Hepatocyte (in vitro differentiated cells): Measurements from ENCODE around the gene REM2. TPM values are rescaled to one million over a fixed set of nuclear protein-coding genes. Genes with fewer than 3 reads are reported as not detected.

Source experiments
- DNase-seq: peaks from one replicate; pipeline ENCODE4 v3.0.0-alpha.2; 2016; ENCODE audit warnings: low spot score
- H2AFZ ChIP-seq: fragments of 200-600 bp; sonication (generic); 2 replicates; pipeline ENCODE4 v1.6.0; 2016; ENCODE audit warnings: antibody characterized with exemption, mild to moderate bottlenecking
- H3K27ac ChIP-seq: fragments of 200-600 bp; sonication (generic); 2 replicates; pipeline ENCODE4 v1.5.1; 2016; ENCODE audit warnings: mild to moderate bottlenecking
- H3K27me3 ChIP-seq: fragments of 200-600 bp; sonication (generic); 2 replicates; pipeline ENCODE4 v1.6.1; 2016
- H3K36me3 ChIP-seq: fragments of 200-600 bp; sonication (generic); replicated peaks from 2 replicates; pipeline ENCODE4 v1.5.1; 2016; ENCODE audit warnings: low read depth; ENCODE audit not compliant: insufficient read depth
- H3K4me1 ChIP-seq: fragments of 200-600 bp; sonication (generic); 2 replicates; pipeline ENCODE4 v1.5.1; 2016; ENCODE audit warnings: mild to moderate bottlenecking, moderate library complexity; ENCODE audit not compliant: insufficient read depth
- H3K4me2 ChIP-seq: fragments of 200-600 bp; sonication (generic); 2 replicates; pipeline ENCODE4 v1.6.0; 2016
- H3K4me3 ChIP-seq: fragments of 200-600 bp; sonication (generic); 2 replicates; pipeline ENCODE4 v1.5.1; 2016; ENCODE audit warnings: mild to moderate bottlenecking
- H3K79me2 ChIP-seq: fragments of 200-600 bp; sonication (generic); 2 replicates; pipeline ENCODE4 v1.6.0; 2017; ENCODE audit warnings: mild to moderate bottlenecking
- H3K9me2 ChIP-seq: fragments of 200-600 bp; sonication (generic); replicated peaks from 2 replicates; pipeline ENCODE4 v1.6.0; 2017; ENCODE audit warnings: mild to moderate bottlenecking; ENCODE audit not compliant: insufficient read depth
- H3K9me3 ChIP-seq: fragments of 200-600 bp; sonication (generic); 2 replicates; pipeline ENCODE4 v1.5.1; 2016; ENCODE audit warnings: low read depth, mild to moderate bottlenecking
- H4K20me1 ChIP-seq: fragments of 200-600 bp; sonication (generic); 2 replicates; pipeline ENCODE4 v1.6.0; 2016; ENCODE audit warnings: mild to moderate bottlenecking; ENCODE audit not compliant: insufficient read depth, poor library complexity, severe bottlenecking
- CTCF ChIP-seq: fragments of 200-600 bp; sonication (generic); IDR thresholded peaks from 2 replicates; pipeline ENCODE4 v1.5.1; 2016; ENCODE audit warnings: antibody characterized with exemption, mild to moderate bottlenecking; ENCODE audit not compliant: poor library complexity
- EZH2 ChIP-seq: fragments of 200-600 bp; sonication (generic); IDR thresholded peaks from 2 replicates; pipeline ENCODE4 v1.6.1; 2016; ENCODE audit warnings: antibody characterized with exemption, mild to moderate bottlenecking, borderline replicate concordance
- EZH2phosphoT487 ChIP-seq: fragments of 200-600 bp; sonication (generic); IDR thresholded peaks from one replicate; pipeline ENCODE4 v1.6.1; 2018; ENCODE audit warnings: antibody characterized with exemption, mild to moderate bottlenecking, low read depth, moderate library complexity; ENCODE audit not compliant: unreplicated experiment, severe bottlenecking
- WGBS: methylation state at CpG from one replicate; pipeline ENCODE4 v1.1.6; 2016; ENCODE audit warnings: low lambda C conversion rate; ENCODE audit errors: missing lambda C conversion rate; 5-methylcytosine and 5-hydroxymethylcytosine counted together
- polyA plus RNA-seq: library from polyadenylated mRNA; unstranded; fragments of >200 nt; fragmentation: Nextera tagmentation; extraction: Ambion mirVana; gene quantifications from 2 replicates; pipeline ENCODE4 v1.2.1, GENCODE V29; 2016
- total RNA-seq: library from RNA; depleted of rRNA; stranded (reverse); fragments of >200 nt; gene quantifications from 2 replicates; pipeline ENCODE4 v1.2.3, GENCODE V29; 2014

REM2 gene
- total and polyA plus RNA-seq, 2 experiments from 2014 or later, result 1.9 to 5.5 TPM

- H3K79me2 ChIP-seq, result peaks cover 22% of the 10 kb centered on the region
- TF ChIP-seq CTCF (no peak), EZH2 (no peak), EZH2phosphoT487 (no peak)
- no peaks in the 10 kb centered on the region for H3K9me2 ChIP-seq
- H3K27me3 ChIP-seq, result no peaks in the 10 kb centered on the region
- peaks cover 15% of the 10 kb centered on the region for H3K4me1 ChIP-seq
- H3K27ac ChIP-seq, result peak overlapping the region; percentile 100
- peak overlapping the region; percentile 63 for H2AFZ ChIP-seq
- peak overlapping the region; percentile 79 for H3K4me2 ChIP-seq
- H3K4me3 ChIP-seq, result peak overlapping the region; percentile 1
- 3% methylated on average over 1 of the region's 1 CpG for WGBS
- H4K20me1 ChIP-seq, result no peaks in the 10 kb centered on the region
- DNase-seq, result no peak
- H3K9me3 ChIP-seq, result no peaks in the 10 kb centered on the region
- no peaks in the 10 kb centered on the region for H3K36me3 ChIP-seq
These were observed 12.2 kb upstream of the REM2 start for GRCh38 chr14:22870811-22871223.

- Histone ChIP-seq H3K4me3 (peak within 1 kb of the TSS; percentile 76), H3K27me3 (no peaks in the 10 kb centered on the region), H3K4me1 (peaks cover 15% of the 10 kb centered on the region), H3K9me3 (no peaks in the 10 kb centered on the region), H3K79me2 (peaks cover 22% of the 10 kb centered on the region), H3K27ac (peak within 1 kb of the TSS; percentile 100), H3K9me2 (no peaks in the 10 kb centered on the region), H4K20me1 (no peaks in the 10 kb centered on the region), H2AFZ (peak within 1 kb of the TSS; percentile 63), H3K36me3 (no peaks in the 10 kb centered on the region), H3K4me2 (peak within 1 kb of the TSS; percentile 79)
- peak; percentile 95 for DNase-seq
- WGBS, result 1% methylated on average over 27 of the region's 50 CpGs
- TF ChIP-seq EZH2phosphoT487 (no peak), EZH2 (no peak), CTCF (no peak)
These were observed 11.6 kb upstream of the REM2 start, which contains the start of gene LRP10 for GRCh38 chr14:22871224-22872032. Gene LRP10 (plus strand): TSS chr14:22871740. CDS start chr14:22872304, 564 bp downstream.

GRCh38 chr14:22872033-22872832 lies 10.8 kb upstream of the REM2 start:
- Histone ChIP-seq H4K20me1 (no peaks in the 10 kb centered on the region), H2AFZ (peak overlapping the region; percentile 57), H3K4me1 (peaks cover 15% of the 10 kb centered on the region), H3K27ac (peak overlapping the region; percentile 100), H3K4me3 (peak overlapping the region; percentile 76), H3K9me3 (no peaks in the 10 kb centered on the region), H3K79me2 (peaks cover 22% of the 10 kb centered on the region), H3K9me2 (no peaks in the 10 kb centered on the region), H3K4me2 (peak overlapping the region; percentile 79), H3K27me3 (no peaks in the 10 kb centered on the region), H3K36me3 (no peaks in the 10 kb centered on the region)
- TF ChIP-seq EZH2phosphoT487, result no peak
- TF ChIP-seq EZH2, result no peak
- TF ChIP-seq CTCF, result peak; percentile 97
- WGBS, result 2% methylated on average over 27 of the region's 45 CpGs
- DNase-seq, result peak; percentile 92
